Measurements from ENCODE around the gene ZBED6. TPM values are rescaled to one million over a fixed set of nuclear protein-coding genes. Genes with fewer than 3 reads are reported as not detected.
"Not testable (repeated sequence)": the region's sequence is repeated elsewhere in the genome, so short reads cannot be mapped to it uniquely, and the experiment has no call there.

ZBED6 gene
- total RNA-seq, 4 donors from 2014 or later = 15.2 to 27.3 (median 18.3) TPM

DNA sequence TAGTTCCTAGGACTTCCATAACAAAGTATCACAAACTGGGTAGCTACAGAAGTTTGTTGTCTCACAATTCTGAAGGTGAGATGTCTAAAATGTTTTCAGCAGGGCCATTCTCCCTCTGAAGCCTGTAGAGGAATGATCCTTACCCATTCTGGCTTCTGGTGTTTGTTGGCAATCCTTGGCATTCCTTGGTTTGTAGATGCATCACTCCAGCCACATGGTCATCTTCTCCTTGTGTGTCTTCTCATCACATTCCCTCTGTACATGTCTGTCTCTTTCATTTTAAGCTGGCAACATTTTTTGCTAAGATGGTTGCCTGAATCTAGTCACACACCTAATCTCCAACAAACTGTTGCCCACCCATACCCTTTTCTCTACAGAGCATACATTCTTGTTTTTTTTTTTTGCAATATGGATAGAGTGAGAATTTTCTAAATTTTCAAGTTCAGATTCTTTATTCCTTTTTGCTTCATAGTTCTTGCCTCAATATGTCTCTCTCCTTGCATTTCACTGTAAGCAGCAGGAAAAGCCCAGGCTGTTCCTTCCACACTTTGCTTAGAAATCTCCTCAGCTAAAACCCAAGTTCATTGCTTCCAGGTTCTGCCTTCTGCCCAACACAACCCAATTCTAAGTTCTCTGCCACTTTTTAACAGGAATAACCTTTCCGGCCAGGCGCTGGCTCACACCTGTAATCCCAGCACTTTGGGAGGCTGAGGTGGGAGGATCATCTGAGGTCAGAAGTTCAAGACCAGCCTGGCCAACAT is 18.3 kb downstream of the ZBED6 start:
- intact Hi-C loops (cut with DNase I; ENCODE audit: low total_unique reads) = no loop called here
- DNase-seq (ENCODE audit: low spot score in 2 of 2) = no peak
- H3K4me3 ChIP-seq (ENCODE audit: low read depth, poor library complexity, severe bottlenecking) = no peak overlapping the region
- 97% methylated on average over 2 of the region's 2 CpGs for WGBS, 2 donors
- no peak for TF ChIP-seq POLR2A (IDR thresholded peaks at IDR 0.05)
- TF ChIP-seq, protein P1, sequence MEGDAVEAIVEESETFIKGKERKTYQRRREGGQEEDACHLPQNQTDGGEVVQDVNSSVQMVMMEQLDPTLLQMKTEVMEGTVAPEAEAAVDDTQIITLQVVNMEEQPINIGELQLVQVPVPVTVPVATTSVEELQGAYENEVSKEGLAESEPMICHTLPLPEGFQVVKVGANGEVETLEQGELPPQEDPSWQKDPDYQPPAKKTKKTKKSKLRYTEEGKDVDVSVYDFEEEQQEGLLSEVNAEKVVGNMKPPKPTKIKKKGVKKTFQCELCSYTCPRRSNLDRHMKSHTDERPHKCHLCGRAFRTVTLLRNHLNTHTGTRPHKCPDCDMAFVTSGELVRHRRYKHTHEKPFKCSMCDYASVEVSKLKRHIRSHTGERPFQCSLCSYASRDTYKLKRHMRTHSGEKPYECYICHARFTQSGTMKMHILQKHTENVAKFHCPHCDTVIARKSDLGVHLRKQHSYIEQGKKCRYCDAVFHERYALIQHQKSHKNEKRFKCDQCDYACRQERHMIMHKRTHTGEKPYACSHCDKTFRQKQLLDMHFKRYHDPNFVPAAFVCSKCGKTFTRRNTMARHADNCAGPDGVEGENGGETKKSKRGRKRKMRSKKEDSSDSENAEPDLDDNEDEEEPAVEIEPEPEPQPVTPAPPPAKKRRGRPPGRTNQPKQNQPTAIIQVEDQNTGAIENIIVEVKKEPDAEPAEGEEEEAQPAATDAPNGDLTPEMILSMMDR (IDR thresholded peaks at IDR 0.05) = no peak

DNA sequence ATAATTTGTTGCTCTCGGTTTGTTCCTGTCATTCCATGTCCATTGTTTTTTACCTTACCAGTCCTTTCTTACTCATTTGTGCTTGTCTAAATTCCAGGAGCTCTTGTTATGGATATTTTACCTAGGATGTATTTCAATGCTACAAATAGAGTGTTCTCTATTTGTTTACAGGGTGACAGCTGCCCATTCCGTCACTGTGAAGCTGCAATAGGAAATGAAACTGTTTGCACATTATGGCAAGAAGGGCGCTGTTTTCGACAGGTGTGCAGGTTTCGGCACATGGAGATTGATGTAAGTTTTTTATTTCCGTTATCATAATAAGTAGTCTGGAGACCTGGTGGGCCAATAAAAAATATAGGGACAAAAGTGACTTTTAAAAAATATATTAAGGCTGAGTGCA is 23.0 kb downstream of the ZBED6 start:
- no peak for TF ChIP-seq POLR2A (IDR thresholded peaks at IDR 0.05)
- TF ChIP-seq, protein P1 (IDR thresholded peaks at IDR 0.05) = no peak
- no peak for DNase-seq (ENCODE audit: low spot score in 2 of 2)
- intact Hi-C loops (cut with DNase I; ENCODE audit: low total_unique reads) = no loop called here
- H3K4me3 ChIP-seq (ENCODE audit: low read depth, poor library complexity, severe bottlenecking) = no peak overlapping the region
- 95 to 96% methylated on average over 6 of the region's 6 CpGs for WGBS, 2 donors

DNA sequence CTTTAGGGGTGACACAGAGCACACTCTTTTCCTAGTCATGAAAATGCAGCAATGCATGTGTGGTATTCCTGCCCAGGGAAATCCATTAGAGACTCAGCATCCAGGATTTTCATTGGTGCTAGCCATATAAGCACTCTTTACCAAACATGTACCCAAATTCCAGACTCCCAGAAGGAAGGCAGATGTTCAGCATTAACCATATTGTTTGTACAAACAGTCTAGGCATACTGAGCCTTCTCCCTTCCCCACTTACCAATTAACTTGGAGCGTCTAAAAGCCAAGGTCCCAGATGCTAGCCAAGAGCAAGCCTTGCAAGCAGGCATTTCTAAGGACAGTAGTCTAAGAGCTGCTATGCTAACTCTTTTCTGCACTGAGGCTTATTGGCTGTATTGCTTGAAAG is 27.9 kb downstream of the ZBED6 start:
- no peak overlapping the region for H3K4me3 ChIP-seq (ENCODE audit: low read depth, poor library complexity, severe bottlenecking)
- intact Hi-C loops (cut with DNase I; ENCODE audit: low total_unique reads) = no loop called here
- no peak for TF ChIP-seq POLR2A (IDR thresholded peaks at IDR 0.05)
- TF ChIP-seq, protein P1 (IDR thresholded peaks at IDR 0.05) = no peak
- no peak for DNase-seq (ENCODE audit: low spot score in 2 of 2)
- whole genome bisulfite sequencing, 2 donors = 64 to 73% methylated on average over 1 of the region's 1 CpG

DNA sequence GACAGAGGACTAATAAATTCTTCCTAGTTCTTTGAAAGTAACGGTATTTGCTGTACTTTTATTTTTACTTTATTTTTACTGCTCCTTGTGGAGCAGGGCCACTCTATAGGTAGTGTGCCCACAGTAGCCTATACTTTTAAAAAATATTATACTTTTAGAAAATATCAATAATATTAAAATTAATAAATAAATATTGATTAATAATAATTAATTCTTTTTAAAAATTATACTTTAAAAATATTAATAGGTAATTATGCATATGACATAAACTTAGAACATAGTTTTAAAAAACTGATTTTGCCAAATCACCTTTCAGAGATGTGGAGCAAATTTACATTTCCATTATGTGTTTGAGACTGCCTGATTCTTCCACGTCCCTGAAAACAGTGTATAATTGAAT is 30.8 kb downstream of the ZBED6 start:
- DNase-seq (ENCODE audit: low spot score in 2 of 2) = no peak
- no peak for TF ChIP-seq POLR2A (IDR thresholded peaks at IDR 0.05)
- TF ChIP-seq, protein P1 (IDR thresholded peaks at IDR 0.05) = no peak
- 87 to 91% methylated on average over 2 of the region's 2 CpGs for WGBS, 2 donors
- intact Hi-C loops (cut with DNase I; ENCODE audit: low total_unique reads) = no loop called here
- no peak overlapping the region for H3K4me3 ChIP-seq (ENCODE audit: low read depth, poor library complexity, severe bottlenecking)

DNA sequence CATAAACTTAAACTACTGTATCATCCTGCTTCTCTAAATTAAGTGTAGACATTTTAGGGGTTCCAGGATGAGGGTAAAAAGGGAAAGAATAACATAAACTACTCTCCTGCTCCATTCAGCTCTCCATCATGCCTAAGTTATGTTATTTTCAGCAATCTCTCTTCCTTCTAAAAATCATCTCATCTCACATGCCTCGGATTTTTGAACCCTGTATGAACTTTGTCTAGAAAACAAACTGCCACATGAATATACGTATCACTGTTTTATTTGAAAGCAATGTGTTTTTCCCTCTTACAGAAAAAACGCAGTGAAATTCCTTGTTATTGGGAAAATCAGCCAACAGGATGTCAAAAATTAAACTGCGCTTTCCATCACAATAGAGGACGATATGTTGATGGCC is 32.6 kb downstream of the ZBED6 start:
- H3K4me3 ChIP-seq (ENCODE audit: low read depth, poor library complexity, severe bottlenecking) = no peak overlapping the region
- intact Hi-C loops (cut with DNase I; ENCODE audit: low total_unique reads) = no loop called here
- TF ChIP-seq POLR2A (IDR thresholded peaks at IDR 0.05) = no peak
- TF ChIP-seq, protein P1 (IDR thresholded peaks at IDR 0.05) = no peak
- no peak for DNase-seq (ENCODE audit: low spot score in 2 of 2)
- WGBS, 2 donors = 87 to 88% methylated on average over 5 of the region's 5 CpGs

DNA sequence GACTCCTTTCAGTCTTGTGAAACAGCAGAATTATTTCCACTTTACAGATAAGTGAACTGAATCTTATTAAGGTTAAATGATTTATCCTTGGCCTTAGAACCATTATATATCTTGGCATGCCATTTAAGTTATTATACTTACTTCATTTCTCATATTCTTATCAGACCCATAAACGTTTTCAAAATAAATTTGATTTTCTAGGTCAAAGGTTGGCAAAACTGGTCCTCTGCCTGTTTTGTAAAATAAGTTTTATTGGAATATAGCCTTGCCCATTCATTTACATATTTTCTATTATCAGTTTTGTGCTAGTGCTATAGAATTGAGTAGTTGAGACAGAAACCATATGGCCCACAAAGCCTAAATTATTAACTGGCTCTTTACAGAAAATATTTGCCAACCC is 33.1 kb downstream of the ZBED6 start:
- WGBS, 2 donors = 37 to 60% methylated on average over 1 of the region's 1 CpG
- intact Hi-C loops (cut with DNase I; ENCODE audit: low total_unique reads) = no loop called here
- TF ChIP-seq, protein P1 (IDR thresholded peaks at IDR 0.05) = no peak
- no peak for TF ChIP-seq POLR2A (IDR thresholded peaks at IDR 0.05)
- no peak for DNase-seq (ENCODE audit: low spot score in 2 of 2)
- no peak overlapping the region for H3K4me3 ChIP-seq (ENCODE audit: low read depth, poor library complexity, severe bottlenecking)

DNA sequence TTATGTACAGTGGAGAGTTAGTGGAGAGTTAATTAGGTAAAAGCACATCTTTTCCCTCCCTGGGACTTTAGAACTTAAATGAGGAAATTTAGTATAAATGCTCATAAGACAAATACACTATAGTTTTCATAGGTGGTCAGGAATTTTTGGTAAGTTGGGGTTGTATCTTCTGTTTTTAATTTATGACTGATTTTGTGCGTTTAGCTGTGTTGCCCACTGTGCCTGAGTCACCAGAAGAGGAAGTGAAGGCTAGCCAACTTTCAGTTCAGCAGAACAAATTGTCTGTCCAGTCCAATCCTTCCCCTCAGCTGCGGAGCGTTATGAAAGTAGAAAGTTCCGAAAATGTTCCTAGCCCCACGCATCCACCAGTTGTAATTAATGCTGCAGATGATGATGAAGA is 33.8 kb downstream of the ZBED6 start:
- WGBS, 2 donors = 66 to 68% methylated on average over 5 of the region's 5 CpGs
- DNase-seq (ENCODE audit: low spot score in 2 of 2); H3K4me3 ChIP-seq (ENCODE audit: low read depth, poor library complexity, severe bottlenecking); intact Hi-C loops (cut with DNase I; ENCODE audit: low total_unique reads): not testable (repeated sequence)
